Measurements from ENCODE around the gene FAM187B. TPM values are rescaled to one million over a fixed set of nuclear protein-coding genes. Genes with fewer than 3 reads are reported as not detected.

The FAM187B gene
- total RNA-seq, 1 donor from 2014 or later, result not detected

DNA sequence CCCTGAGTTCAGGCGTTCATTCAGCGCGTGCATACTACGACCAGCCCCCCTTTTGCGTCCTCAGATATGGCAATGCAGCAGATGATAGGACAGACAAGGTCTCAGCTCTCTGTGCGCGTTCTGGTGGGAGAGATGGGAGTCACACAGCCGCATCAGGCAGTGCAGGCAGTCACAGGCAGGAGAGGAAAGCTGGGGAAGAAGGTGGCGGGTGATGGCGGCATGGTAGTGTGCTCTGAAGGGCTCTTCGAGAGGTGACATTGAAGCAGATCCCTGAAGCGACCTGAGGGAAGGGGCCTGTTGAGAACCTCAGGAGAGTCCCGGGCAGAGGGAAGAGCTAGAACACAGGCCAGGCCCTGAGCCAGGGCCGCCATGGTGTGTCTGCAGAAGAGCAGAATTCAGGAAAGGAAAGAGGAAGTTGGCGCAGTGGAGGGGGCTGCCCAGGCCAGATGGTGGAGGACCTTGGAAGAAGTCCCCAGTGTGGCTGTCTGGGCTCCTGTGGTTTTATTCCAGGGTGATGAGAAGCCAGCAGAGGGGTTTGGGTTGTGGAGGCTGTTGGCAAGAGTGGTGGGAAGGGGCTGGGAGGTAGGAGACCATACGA lies 43.7 kb upstream of the FAM187B start:
- Histone ChIP-seq H3K36me3 (ENCODE audit: control insufficient read depth, insufficient read depth, low read length) (peaks cover 34% of the 10 kb centered on the region), H3K4me3 (ENCODE audit: low read depth, low read length) (no peak overlapping the region), H3K27me3 (ENCODE audit: control insufficient read depth, insufficient read depth, low read length) (no peaks in the 10 kb centered on the region)
- TF ChIP-seq CTCF (IDR thresholded peaks at IDR 0.05; ENCODE audit: insufficient read depth, low read length, severe bottlenecking), result no peak
- FAIRE-seq (no peak), DNase-seq (ENCODE audit: low read depth) (no peak)

DNA sequence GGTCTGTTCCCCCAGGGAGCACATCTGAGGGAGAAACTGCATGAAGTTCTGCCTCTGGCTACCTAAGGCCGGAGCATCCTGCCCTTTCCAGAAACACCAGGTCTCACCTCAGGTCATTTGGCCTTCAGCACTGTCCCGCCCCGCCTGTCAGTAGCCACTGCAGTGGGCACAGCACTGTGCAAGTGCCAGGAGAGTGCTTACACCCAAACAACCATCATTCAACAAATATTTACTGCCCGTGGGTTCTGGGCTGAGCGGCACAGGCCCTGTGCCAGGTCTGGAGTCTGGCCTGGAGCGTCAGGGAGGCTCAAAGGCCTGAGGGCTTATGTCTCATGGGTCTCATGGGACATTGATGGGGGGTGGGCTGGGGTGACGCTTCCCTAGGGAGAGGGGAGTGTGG lies 43.0 kb upstream of the FAM187B start:
- H3K4me3 ChIP-seq (ENCODE audit: low read depth, low read length), result no peak overlapping the region
- TF ChIP-seq CTCF (IDR thresholded peaks at IDR 0.05; ENCODE audit: insufficient read depth, low read length, severe bottlenecking), result no peak

DNA sequence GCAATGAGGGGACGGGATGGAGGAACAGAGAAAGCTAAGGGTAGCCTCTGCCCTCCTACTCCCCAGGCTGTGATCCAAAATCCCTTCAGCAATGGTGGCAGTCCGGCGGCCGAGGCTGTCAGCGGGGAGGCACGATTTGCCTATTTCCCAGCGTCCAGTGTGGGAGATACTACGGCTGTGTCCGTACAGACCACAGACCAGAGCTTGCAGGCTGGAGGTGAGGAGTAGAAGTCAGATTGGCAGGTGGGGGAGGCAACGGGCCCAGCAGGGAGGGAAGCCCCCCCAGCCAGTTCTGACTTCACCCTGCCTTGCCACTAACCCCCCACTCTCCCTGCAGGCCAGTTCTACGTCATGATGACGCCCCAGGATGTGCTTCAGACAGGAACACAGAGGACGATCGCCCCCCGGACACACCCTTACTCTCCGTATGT lies 41.9 kb upstream of the FAM187B start:
- FAIRE-seq (no peak), DNase-seq (ENCODE audit: low read depth) (no peak)
- Histone ChIP-seq H3K36me3 (ENCODE audit: control insufficient read depth, insufficient read depth, low read length) (peaks cover 36% of the 10 kb centered on the region), H3K27me3 (ENCODE audit: control insufficient read depth, insufficient read depth, low read length) (no peaks in the 10 kb centered on the region), H3K4me3 (ENCODE audit: low read depth, low read length) (no peak overlapping the region)
- no peak for TF ChIP-seq CTCF (IDR thresholded peaks at IDR 0.05; ENCODE audit: insufficient read depth, low read length, severe bottlenecking)

More for the DNA sequence above, 43.0 kb upstream of the FAM187B start:
- DNase-seq (ENCODE audit: low read depth), result no peak
- Histone ChIP-seq H3K36me3 (ENCODE audit: control insufficient read depth, insufficient read depth, low read length) (peaks cover 36% of the 10 kb centered on the region), H3K27me3 (ENCODE audit: control insufficient read depth, insufficient read depth, low read length) (no peaks in the 10 kb centered on the region)
- FAIRE-seq, result peak; percentile 62

GRCh38 chr19:35269438-35270117 lies 41.0 kb upstream of the FAM187B start:
- peak; percentile 68 for DNase-seq (ENCODE audit: low read depth)

GRCh38 chr19:35268536-35269437 lies 40.2 kb upstream of the FAM187B start, which contains the start of gene USF2:
Gene USF2, plus strand, starts transcription at chr19:35268962. Its CDS starts 140 bp downstream, at chr19:35269102.
- no peaks in the 10 kb centered on the region for H3K27me3 ChIP-seq (ENCODE audit: control insufficient read depth, insufficient read depth, low read length)
- no peak for TF ChIP-seq CTCF (IDR thresholded peaks at IDR 0.05; ENCODE audit: insufficient read depth, low read length, severe bottlenecking)
- H3K4me3 ChIP-seq (ENCODE audit: low read depth, low read length), result peak within 1 kb of the TSS; percentile 55
- FAIRE-seq, result no peak
- H3K36me3 ChIP-seq (ENCODE audit: control insufficient read depth, insufficient read depth, low read length), result peaks cover 34% of the 10 kb centered on the region
- DNase-seq (ENCODE audit: low read depth), result no peak

More at GRCh38 chr19:35269438-35270117, 41.0 kb upstream of the FAM187B start:
- H3K27me3 ChIP-seq (ENCODE audit: control insufficient read depth, insufficient read depth, low read length), result no peaks in the 10 kb centered on the region
- H3K4me3 ChIP-seq (ENCODE audit: low read depth, low read length), result peak overlapping the region; percentile 55
- no peak for FAIRE-seq
- peaks cover 36% of the 10 kb centered on the region for H3K36me3 ChIP-seq (ENCODE audit: control insufficient read depth, insufficient read depth, low read length)
- TF ChIP-seq CTCF (IDR thresholded peaks at IDR 0.05; ENCODE audit: insufficient read depth, low read length, severe bottlenecking), result peak; percentile 71

All from bronchial epithelial cell (primary cell).